ENCODE measurements around the gene SLAMF6.

DNA sequence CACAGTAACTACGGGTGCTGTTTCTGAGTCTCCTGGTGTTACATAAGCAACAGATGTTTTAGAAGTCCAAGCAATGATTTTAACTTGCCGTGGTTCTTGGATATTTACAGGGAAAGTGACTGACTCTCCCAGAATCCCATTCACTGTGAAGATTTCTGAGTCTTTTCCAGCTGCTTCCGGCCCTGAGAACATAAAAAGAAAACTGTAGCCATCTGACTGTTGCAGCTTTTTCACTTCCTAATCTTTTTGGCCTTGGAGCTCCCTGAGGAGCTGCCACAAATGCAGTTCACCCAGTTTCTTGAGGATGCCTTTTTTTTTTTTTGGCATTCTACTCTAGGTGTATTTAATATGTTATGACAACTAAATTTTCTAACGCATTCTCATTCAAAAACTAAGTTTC, 42.5 kb upstream of the SLAMF6 start:
- TF ChIP-seq, protein P1, sequence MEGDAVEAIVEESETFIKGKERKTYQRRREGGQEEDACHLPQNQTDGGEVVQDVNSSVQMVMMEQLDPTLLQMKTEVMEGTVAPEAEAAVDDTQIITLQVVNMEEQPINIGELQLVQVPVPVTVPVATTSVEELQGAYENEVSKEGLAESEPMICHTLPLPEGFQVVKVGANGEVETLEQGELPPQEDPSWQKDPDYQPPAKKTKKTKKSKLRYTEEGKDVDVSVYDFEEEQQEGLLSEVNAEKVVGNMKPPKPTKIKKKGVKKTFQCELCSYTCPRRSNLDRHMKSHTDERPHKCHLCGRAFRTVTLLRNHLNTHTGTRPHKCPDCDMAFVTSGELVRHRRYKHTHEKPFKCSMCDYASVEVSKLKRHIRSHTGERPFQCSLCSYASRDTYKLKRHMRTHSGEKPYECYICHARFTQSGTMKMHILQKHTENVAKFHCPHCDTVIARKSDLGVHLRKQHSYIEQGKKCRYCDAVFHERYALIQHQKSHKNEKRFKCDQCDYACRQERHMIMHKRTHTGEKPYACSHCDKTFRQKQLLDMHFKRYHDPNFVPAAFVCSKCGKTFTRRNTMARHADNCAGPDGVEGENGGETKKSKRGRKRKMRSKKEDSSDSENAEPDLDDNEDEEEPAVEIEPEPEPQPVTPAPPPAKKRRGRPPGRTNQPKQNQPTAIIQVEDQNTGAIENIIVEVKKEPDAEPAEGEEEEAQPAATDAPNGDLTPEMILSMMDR (IDR thresholded peaks at IDR 0.05), result no peak
- TF ChIP-seq POLR2A (IDR thresholded peaks at IDR 0.05), result no peak

All from right lobe of liver (tissue), 4 donors.